Osteocyte (in vitro differentiated cells): Measurements from ENCODE around the gene ANTXR2. TPM values are rescaled to one million over a fixed set of nuclear protein-coding genes. Genes with fewer than 3 reads are reported as not detected.

Experiments
- DNase-seq: peaks from one replicate; pipeline ENCODE4 v3.0.0; 2021; ENCODE audit warnings: mixed read lengths; ENCODE audit not compliant: unreplicated experiment; ENCODE audit errors: extremely low spot score
- H3K27ac Mint-ChIP-seq: one replicate; pipeline ENCODE4 v1.8.0; 2021; ENCODE audit warnings: mild to moderate bottlenecking, mixed read lengths; ENCODE audit not compliant: unreplicated experiment
- H3K27me3 Mint-ChIP-seq: one replicate; pipeline ENCODE4 v1.8.0; 2021; ENCODE audit warnings: mixed read lengths; ENCODE audit not compliant: unreplicated experiment
- H3K36me3 Mint-ChIP-seq: one replicate; pipeline ENCODE4 v1.8.0; 2021; ENCODE audit warnings: mixed read lengths; ENCODE audit not compliant: unreplicated experiment
- H3K4me1 Mint-ChIP-seq: one replicate; pipeline ENCODE4 v1.8.0; 2021; ENCODE audit warnings: mixed read lengths; ENCODE audit not compliant: unreplicated experiment
- H3K4me3 Mint-ChIP-seq: one replicate; pipeline ENCODE4 v1.8.0; 2021; ENCODE audit warnings: mild to moderate bottlenecking, moderate library complexity, mixed read lengths; ENCODE audit not compliant: unreplicated experiment
- H3K9me3 Mint-ChIP-seq: one replicate; pipeline ENCODE4 v1.8.0; 2021; ENCODE audit warnings: mixed read lengths; ENCODE audit not compliant: unreplicated experiment
- CTCF ChIP-seq: fragments of 200-600 bp; sonication (generic); IDR thresholded peaks from 2 replicates; pipeline ENCODE4 v1.5.0; 2021; ENCODE audit warnings: antibody characterized with exemption, mild to moderate bottlenecking, moderate library complexity
- total RNA-seq: library from RNA; stranded (reverse); gene quantifications from 2 replicates; pipeline ENCODE4 v1.2.1, GENCODE V29; 2021

ANTXR2 gene
- total RNA-seq, 1 donor from 2014 or later = 35.3 TPM

- Mint-ChIP-seq H3K27me3 (no peaks in the 10 kb centered on the region), H3K27ac (no peak overlapping the region), H3K4me3 (no peak overlapping the region), H3K4me1 (no peaks in the 10 kb centered on the region), H3K36me3 (no peaks in the 10 kb centered on the region), H3K9me3 (no peaks in the 10 kb centered on the region)
- DNase-seq = no peak
- TF ChIP-seq CTCF = no peak
Observed at GRCh38 chr4:79948739-79949138, 124.3 kb downstream of the ANTXR2 start.

GRCh38 chr4:79948261-79948660 is 124.8 kb downstream of the ANTXR2 start:
- Mint-ChIP-seq H3K4me3 (no peak overlapping the region), H3K36me3 (no peaks in the 10 kb centered on the region), H3K4me1 (no peaks in the 10 kb centered on the region), H3K27ac (no peak overlapping the region), H3K27me3 (no peaks in the 10 kb centered on the region), H3K9me3 (no peaks in the 10 kb centered on the region)
- TF ChIP-seq CTCF = no peak
- no peak for DNase-seq

- H3K9me3 Mint-ChIP-seq = no peaks in the 10 kb centered on the region
- H3K4me1 Mint-ChIP-seq = no peaks in the 10 kb centered on the region
- no peaks in the 10 kb centered on the region for H3K36me3 Mint-ChIP-seq
- no peaks in the 10 kb centered on the region for H3K27me3 Mint-ChIP-seq
- no peak for DNase-seq
- H3K4me3 Mint-ChIP-seq = no peak overlapping the region
- TF ChIP-seq CTCF = no peak
- H3K27ac Mint-ChIP-seq = no peak overlapping the region
Observed at GRCh38 chr4:79947386-79947785, 125.6 kb downstream of the ANTXR2 start.

- no peak overlapping the region for H3K27ac Mint-ChIP-seq
- H3K36me3 Mint-ChIP-seq = no peaks in the 10 kb centered on the region
- no peaks in the 10 kb centered on the region for H3K9me3 Mint-ChIP-seq
- no peak for TF ChIP-seq CTCF
- no peaks in the 10 kb centered on the region for H3K27me3 Mint-ChIP-seq
- DNase-seq = no peak
- no peaks in the 10 kb centered on the region for H3K4me1 Mint-ChIP-seq
- no peak overlapping the region for H3K4me3 Mint-ChIP-seq
Observed at GRCh38 chr4:79935274-79935673, 137.8 kb downstream of the ANTXR2 start.

- Mint-ChIP-seq H3K27ac (no peak overlapping the region), H3K27me3 (no peaks in the 10 kb centered on the region), H3K36me3 (no peaks in the 10 kb centered on the region), H3K9me3 (no peaks in the 10 kb centered on the region), H3K4me1 (no peaks in the 10 kb centered on the region), H3K4me3 (no peak overlapping the region)
- no peak for TF ChIP-seq CTCF
- DNase-seq = no peak
Observed at GRCh38 chr4:79934660-79935059, 138.4 kb downstream of the ANTXR2 start.
